Body of pancreas (tissue), 4 donors: ENCODE results near the gene RGS6.

Experiments
- POLR2A ChIP-seq, 3 donors: fragments of 450-650 bp; IDR thresholded peaks; one replicate each; pipeline ENCODE4 v1.6.1; 2016; ENCODE audit warnings: antibody characterized with exemption in 3 of 3, mild to moderate bottlenecking in 2 of 3
- TF ChIP-seq, protein P1 (sequence below), 7 experiments: fragments of 450-650 bp in 4 of 7; fragments of 200-600 bp in 3 of 7; sonication (generic) in 3 of 7; IDR thresholded peaks; one replicate each; pipeline ENCODE4 v1.5.1; 2016 to 2019; ENCODE audit warnings: antibody characterized with exemption in 7 of 7

DNA sequence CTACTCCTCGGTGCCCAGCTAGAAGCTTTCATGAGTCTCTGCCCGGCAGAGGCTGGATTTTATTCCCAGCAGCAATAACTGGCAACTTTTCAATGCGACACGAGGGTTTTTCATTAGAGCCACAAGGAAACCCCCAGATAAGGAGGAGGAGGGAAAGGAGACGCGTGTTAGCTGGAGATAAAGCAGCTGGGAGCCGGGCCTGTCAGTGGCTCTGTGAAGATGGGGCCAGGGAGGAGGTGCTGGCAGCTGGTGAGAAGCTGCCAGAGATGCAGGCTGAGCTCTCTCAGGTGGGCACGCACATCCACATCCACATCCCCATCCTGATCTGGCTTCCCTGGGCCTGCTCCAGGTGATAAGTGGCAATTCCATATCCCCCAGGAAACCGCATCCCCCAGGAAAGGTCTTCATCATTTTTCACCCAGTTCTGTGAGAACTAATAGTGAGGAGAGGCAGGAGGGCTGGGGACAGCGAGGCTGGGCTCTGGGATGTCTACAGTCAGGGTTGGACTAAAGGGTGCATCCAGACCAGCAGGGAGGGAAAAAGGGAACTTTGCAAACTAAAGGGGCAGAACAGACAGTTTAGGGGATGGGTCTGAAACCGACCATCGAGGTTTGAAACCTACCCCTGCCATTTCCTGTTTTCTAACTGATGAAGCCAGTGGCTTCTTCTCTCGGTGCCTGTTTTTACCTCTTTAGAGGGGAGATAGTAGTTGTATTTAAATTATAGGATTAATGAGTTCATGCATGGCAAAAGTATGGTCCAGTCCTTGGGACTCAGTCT is 548.4 kb downstream of the RGS6 start:
- TF ChIP-seq, protein P1, sequence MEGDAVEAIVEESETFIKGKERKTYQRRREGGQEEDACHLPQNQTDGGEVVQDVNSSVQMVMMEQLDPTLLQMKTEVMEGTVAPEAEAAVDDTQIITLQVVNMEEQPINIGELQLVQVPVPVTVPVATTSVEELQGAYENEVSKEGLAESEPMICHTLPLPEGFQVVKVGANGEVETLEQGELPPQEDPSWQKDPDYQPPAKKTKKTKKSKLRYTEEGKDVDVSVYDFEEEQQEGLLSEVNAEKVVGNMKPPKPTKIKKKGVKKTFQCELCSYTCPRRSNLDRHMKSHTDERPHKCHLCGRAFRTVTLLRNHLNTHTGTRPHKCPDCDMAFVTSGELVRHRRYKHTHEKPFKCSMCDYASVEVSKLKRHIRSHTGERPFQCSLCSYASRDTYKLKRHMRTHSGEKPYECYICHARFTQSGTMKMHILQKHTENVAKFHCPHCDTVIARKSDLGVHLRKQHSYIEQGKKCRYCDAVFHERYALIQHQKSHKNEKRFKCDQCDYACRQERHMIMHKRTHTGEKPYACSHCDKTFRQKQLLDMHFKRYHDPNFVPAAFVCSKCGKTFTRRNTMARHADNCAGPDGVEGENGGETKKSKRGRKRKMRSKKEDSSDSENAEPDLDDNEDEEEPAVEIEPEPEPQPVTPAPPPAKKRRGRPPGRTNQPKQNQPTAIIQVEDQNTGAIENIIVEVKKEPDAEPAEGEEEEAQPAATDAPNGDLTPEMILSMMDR (IDR thresholded peaks at IDR 0.05), result no peak
- TF ChIP-seq POLR2A (IDR thresholded peaks at IDR 0.05), result no peak
